Rectal smooth muscle tissue (tissue), 1 donor: Measurements from ENCODE around the gene VSTM2B.

Experiments
- H3K27ac ChIP-seq: one replicate; pipeline ENCODE4 v1.7.0; 2013; ENCODE audit warnings: low read depth, low read length, inconsistent platforms
- H3K27me3 ChIP-seq: one replicate; pipeline ENCODE4 v1.7.0; 2013; ENCODE audit warnings: low read length; ENCODE audit not compliant: control insufficient read depth, insufficient read depth
- H3K36me3 ChIP-seq: one replicate; pipeline ENCODE4 v1.7.0; 2013; ENCODE audit warnings: low read length; ENCODE audit not compliant: control insufficient read depth, insufficient read depth
- H3K4me1 ChIP-seq: one replicate; pipeline ENCODE4 v1.7.0; 2013; ENCODE audit warnings: low read length; ENCODE audit not compliant: control insufficient read depth, insufficient read depth
- H3K4me3 ChIP-seq: one replicate; pipeline ENCODE4 v1.7.0; 2013; ENCODE audit warnings: low read length
- H3K9ac ChIP-seq: one replicate; pipeline ENCODE4 v1.7.0; 2013; ENCODE audit warnings: low read length

VSTM2B gene

DNA sequence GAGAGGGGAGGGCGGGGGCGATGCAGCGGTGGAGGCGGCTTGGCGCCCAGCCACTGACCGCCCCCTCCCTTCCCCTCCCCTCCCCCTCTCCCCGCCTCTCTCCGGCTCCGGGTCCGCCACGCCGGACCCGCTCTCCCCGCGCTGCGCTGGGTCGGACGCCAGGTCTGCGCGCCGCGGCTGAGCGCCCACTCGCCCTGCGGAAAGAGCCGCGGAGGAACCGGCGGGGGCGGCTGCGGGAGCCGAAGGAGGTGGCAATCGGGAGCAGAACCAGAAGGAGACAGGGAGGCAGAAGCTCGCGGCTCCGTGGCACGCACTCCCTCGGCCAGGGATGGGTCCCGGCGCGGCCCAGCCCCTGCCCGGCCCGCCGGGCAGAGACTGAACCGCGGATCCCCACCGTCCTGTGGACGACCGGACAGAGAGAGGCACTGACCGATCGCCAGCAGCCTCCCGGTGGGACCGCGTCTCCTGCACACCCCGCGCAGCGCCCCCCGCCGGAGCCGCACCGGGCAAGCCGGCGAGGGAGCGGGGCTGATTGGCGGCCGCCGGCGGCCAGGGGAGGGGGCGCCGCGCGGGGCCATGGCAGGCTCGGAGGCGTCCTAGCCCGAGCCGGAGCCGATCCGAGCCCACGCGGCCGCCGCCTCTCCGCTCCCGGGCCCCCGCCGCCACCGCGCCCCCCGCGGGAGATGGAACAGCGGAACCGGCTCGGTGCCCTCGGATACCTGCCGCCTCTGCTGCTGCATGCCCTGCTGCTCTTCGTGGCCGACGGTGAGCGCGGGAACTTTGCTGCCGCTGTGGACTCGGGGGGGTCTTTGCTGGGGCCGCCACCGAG lies at the start of gene VSTM2B:
Gene VSTM2B (plus strand): TSS at position 94 of the 829 bp plus-strand sequence. CDS start 590 bp downstream, at position 684.
- H3K27me3 ChIP-seq, result peaks cover 40% of the 10 kb centered on the region
- H3K27ac ChIP-seq, result no peak within 1 kb of the TSS
- H3K4me1 ChIP-seq, result peaks cover 3% of the 10 kb centered on the region
- no peaks in the 10 kb centered on the region for H3K36me3 ChIP-seq
- H3K9ac ChIP-seq, result no peak within 1 kb of the TSS
- peak within 1 kb of the TSS; percentile 44 for H3K4me3 ChIP-seq

DNA sequence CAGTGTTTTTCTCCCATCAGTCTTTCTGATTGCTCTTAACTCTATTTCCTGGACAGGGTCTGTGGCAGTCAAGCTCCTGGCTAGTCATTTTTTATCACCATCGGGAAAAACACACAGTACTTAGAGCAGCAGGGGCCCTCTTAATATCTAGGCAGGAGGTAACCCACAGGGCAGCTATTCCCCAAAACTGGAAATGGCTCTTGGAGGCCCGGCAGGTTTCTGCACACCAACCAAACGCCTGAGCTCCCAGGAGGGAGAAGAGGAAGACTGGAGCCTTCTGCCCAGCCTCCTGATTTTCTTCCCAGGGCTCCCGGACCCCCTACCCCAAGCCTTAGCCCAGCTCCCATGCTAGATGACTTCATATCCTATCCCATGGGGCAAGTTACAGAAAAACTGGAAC lies 49.3 kb upstream of the VSTM2B start:
- no peak overlapping the region for H3K9ac ChIP-seq
- H3K36me3 ChIP-seq, result no peaks in the 10 kb centered on the region
- no peak overlapping the region for H3K4me3 ChIP-seq
- no peak overlapping the region for H3K27ac ChIP-seq
- no peaks in the 10 kb centered on the region for H3K4me1 ChIP-seq
- no peaks in the 10 kb centered on the region for H3K27me3 ChIP-seq

DNA sequence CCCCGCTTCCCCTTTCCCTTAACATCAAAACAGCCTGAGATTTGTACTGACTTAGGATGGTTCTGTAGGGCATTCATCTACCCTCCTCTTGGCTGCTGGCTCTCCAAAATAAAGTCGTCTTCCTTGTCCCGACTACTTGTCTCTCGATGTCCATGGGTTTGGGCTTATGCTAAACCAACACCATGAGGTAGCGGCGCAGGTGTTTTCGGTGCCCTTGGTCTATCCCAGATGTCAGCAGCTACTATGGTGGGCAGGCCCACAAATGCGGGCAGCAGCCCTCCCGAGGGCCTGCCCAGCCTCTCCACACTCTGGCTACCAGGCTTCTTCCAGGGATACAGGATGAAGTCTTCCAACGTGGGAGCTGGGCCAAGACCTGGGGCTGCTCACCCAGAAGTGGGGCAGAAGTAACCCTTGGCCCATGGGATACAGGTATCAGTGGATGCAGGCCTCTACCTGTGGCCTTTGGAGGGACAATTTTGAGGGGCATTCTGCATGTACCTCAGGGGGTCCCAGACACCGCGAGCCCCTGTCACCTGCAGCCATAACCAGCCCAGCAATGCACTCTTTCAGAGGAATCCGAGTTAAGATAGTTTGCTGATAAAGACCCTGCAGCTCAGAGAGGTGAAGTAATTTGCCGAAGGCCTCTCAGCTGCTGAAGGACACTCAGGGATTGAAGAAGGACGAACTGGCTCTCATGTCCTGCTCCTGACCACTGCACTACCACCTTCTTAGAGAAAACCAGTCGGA lies 47.8 kb upstream of the VSTM2B start:
- Histone ChIP-seq H3K27me3 (no peaks in the 10 kb centered on the region), H3K27ac (no peak overlapping the region), H3K9ac (no peak overlapping the region)

GRCh38 chr19:29478578-29479565 lies 46.9 kb upstream of the VSTM2B start:
- no peaks in the 10 kb centered on the region for H3K27me3 ChIP-seq
- H3K4me1 ChIP-seq, result no peaks in the 10 kb centered on the region
- H3K4me3 ChIP-seq, result no peak overlapping the region
- H3K9ac ChIP-seq, result no peak overlapping the region
- H3K27ac ChIP-seq, result no peak overlapping the region
- H3K36me3 ChIP-seq, result no peaks in the 10 kb centered on the region

More for the DNA sequence above, 47.8 kb upstream of the VSTM2B start:
- Histone ChIP-seq H3K36me3 (no peaks in the 10 kb centered on the region), H3K4me1 (no peaks in the 10 kb centered on the region), H3K4me3 (no peak overlapping the region)

DNA sequence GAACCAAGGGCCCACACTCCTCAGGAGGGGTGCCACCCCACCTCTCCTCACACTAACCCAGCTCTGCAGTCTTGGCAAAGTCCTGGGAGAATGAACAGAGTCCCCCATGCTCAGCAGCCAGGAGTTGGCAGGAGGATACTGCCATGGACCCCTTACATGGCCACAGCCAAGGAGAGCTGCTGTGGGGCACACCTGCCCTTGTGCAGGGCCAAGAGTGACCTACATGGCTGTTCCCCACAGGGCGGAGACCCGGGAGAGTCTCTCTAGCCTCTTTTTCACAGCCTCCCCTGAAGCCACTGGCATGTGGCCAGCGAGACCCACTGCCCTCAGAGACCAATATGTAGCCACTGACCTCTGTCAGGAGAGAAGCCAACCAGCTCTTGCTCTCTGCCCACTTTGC lies 45.9 kb upstream of the VSTM2B start:
- Histone ChIP-seq H3K4me3 (no peak overlapping the region), H3K9ac (no peak overlapping the region), H3K27ac (no peak overlapping the region), H3K36me3 (no peaks in the 10 kb centered on the region), H3K27me3 (no peaks in the 10 kb centered on the region), H3K4me1 (no peaks in the 10 kb centered on the region)

GRCh38 chr19:29480507-29480906 lies 45.3 kb upstream of the VSTM2B start:
- Histone ChIP-seq H3K9ac (no peak overlapping the region), H3K36me3 (no peaks in the 10 kb centered on the region), H3K4me1 (no peaks in the 10 kb centered on the region), H3K27ac (no peak overlapping the region), H3K27me3 (no peaks in the 10 kb centered on the region), H3K4me3 (no peak overlapping the region)

GRCh38 chr19:29482855-29483640 lies 42.7 kb upstream of the VSTM2B start:
- Histone ChIP-seq H3K4me1 (no peaks in the 10 kb centered on the region), H3K27me3 (no peaks in the 10 kb centered on the region), H3K9ac (no peak overlapping the region), H3K4me3 (no peak overlapping the region), H3K27ac (no peak overlapping the region), H3K36me3 (no peaks in the 10 kb centered on the region)

DNA sequence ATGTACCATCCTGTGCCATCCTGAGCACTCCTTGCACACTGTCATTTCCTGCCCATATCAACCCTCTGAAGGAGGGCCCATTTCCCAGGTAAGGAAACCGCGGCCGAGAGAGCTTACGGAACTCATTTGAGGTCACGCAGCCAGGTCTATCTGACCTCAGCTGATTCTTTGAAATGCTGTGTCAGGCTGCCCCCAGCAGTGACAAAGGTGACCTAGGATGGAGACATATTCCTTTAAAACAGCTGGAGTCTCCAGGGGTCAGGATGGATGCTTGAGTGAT lies 42.2 kb upstream of the VSTM2B start:
- H3K36me3 ChIP-seq, result no peaks in the 10 kb centered on the region

DNA sequence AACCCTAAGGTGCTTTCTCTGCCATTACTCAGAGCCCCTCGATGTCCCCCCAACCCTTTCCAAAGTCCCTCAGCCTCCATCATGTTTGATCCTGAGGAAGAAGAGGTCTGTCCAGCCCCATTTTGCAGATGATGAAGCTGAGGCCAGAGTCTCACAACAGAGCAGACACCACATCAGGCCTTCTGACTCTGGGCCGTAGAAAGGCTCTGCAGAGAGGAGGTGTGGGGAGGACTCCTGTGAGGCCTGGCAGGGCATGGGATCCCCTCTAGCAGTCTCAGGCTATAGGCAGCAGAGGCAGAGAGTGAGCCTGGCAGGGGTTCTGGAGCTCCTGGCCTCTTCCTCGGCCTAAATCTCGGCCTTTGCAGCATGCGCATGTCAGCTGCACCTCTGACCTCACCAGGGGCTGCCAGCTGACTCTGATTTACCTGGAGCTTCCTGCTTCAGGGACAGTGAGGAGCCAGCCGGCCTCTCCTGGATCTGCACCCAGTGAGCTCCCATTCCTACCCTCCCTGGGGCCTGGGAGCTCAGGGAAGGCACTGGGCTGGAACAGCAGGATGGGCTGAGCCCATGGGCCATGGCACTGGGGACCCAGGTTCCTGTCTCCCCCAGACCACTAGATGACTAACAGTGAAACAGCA lies 41.7 kb upstream of the VSTM2B start:
- Histone ChIP-seq H3K27ac (no peak overlapping the region), H3K27me3 (no peaks in the 10 kb centered on the region), H3K4me1 (no peaks in the 10 kb centered on the region), H3K9ac (no peak overlapping the region), H3K36me3 (no peaks in the 10 kb centered on the region), H3K4me3 (no peak overlapping the region)

More for the DNA sequence above, 42.2 kb upstream of the VSTM2B start:
- H3K27me3 ChIP-seq, result no peaks in the 10 kb centered on the region
- no peak overlapping the region for H3K4me3 ChIP-seq
- H3K4me1 ChIP-seq, result no peaks in the 10 kb centered on the region
- H3K9ac ChIP-seq, result no peak overlapping the region
- no peak overlapping the region for H3K27ac ChIP-seq

GRCh38 chr19:29484876-29485275 lies 40.9 kb upstream of the VSTM2B start:
- no peak overlapping the region for H3K4me3 ChIP-seq
- no peak overlapping the region for H3K27ac ChIP-seq
- no peak overlapping the region for H3K9ac ChIP-seq
- H3K27me3 ChIP-seq, result no peaks in the 10 kb centered on the region
- H3K4me1 ChIP-seq, result no peaks in the 10 kb centered on the region
- no peaks in the 10 kb centered on the region for H3K36me3 ChIP-seq

GRCh38 chr19:29485293-29485692 lies 40.5 kb upstream of the VSTM2B start:
- Histone ChIP-seq H3K4me1 (no peaks in the 10 kb centered on the region), H3K27me3 (no peaks in the 10 kb centered on the region), H3K36me3 (no peaks in the 10 kb centered on the region), H3K27ac (no peak overlapping the region), H3K9ac (no peak overlapping the region), H3K4me3 (no peak overlapping the region)
